H54 (cell line): Measurements from ENCODE around the gene ZDHHC14.

Experiments
- DNase-seq: peaks from one replicate; pipeline ENCODE4 v3.0.0; 2011; ENCODE audit warnings: low spot score, mixed read lengths; ENCODE audit not compliant: insufficient read length
- FAIRE-seq: peaks from 3 replicates; lab custom pipeline; 2011; peaks lifted over from hg19 to GRCh38; lab: Jason Lieb, UNC
- POLR2A ChIP-seq: IDR thresholded peaks from 2 replicates; pipeline ENCODE4 v1.6.1; 2011; ENCODE audit warnings: low read depth, mild to moderate bottlenecking, low read length

ZDHHC14 gene

DNA sequence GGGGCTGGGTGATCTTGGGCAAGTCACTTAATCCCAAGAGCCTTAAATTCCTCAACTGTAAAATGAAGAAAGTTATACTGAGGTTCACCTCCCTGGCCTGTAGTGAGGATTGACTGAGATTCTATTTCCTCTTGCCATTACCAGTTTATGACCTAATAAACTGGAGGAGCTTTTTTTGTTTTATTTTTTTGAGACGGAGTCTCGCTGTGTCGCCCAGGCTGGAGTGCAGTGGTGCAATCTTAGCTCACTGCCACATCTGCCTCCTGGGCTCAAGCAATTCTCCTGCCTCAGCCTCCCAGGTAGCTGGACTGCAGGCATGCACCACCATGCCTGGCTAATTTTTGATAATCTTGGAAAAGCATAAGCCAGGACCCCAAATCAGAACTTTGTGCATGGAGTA is 280.7 kb downstream of the ZDHHC14 start:
- FAIRE-seq (no peak), DNase-seq (no peak)
- TF ChIP-seq POLR2A, result no peak

DNA sequence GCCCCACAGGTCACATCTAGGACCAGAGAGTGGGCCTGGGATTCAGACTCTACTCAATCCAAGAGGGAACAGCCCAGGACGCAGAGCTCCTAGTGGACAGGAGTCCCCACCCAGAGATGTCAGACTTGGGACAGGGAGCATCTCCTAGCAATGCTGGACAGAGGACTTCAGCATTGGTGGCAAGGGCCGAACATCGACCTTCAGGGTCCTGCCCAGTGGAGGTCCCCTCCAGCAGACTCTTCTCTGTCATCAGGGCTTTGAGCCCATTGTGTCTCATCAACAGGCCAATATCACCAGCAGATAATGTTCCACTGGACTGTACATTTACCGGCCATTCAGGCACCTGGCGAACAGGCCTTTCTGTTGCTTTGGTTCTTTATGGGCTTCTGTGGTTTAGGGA is 282.3 kb downstream of the ZDHHC14 start:
- no peak for TF ChIP-seq POLR2A
- no peak for DNase-seq
- no peak for FAIRE-seq

DNA sequence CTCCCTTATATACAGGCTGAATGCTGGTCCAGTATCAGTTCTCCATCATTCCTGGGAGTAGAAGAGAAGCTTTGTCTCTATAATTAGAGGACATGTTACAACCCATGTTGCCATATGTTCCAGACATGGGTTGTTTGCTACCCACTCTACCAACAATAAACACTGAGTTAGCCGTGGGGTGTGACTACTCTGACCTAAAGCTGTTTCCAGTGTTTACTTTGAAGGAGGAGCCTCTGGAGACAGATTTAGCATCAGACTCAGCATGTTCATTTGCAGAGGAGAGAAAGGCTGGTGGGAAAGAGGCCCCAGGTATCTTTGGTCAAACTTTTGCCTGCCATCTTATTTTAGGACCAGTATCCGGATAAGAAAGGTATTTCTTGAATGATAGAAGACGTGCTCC is 284.2 kb downstream of the ZDHHC14 start:
- FAIRE-seq (no peak), DNase-seq (no peak)
- no peak for TF ChIP-seq POLR2A

- TF ChIP-seq POLR2A, result no peak
- no peak for FAIRE-seq
Observed at GRCh38 chr6:157666729-157667128, 285.7 kb downstream of the ZDHHC14 start.

GRCh38 chr6:157667211-157668008 is 286.4 kb downstream of the ZDHHC14 start:
- no peak for TF ChIP-seq POLR2A
- FAIRE-seq, result no peak
- DNase-seq, result peak; percentile 63

More at GRCh38 chr6:157666729-157667128, 285.7 kb downstream of the ZDHHC14 start:
- DNase-seq, result no peak

- TF ChIP-seq POLR2A, result no peak
- no peak for FAIRE-seq
- DNase-seq, result no peak
Observed at GRCh38 chr6:157668009-157668401, 287.0 kb downstream of the ZDHHC14 start.

GRCh38 chr6:157668713-157669112 is 287.7 kb downstream of the ZDHHC14 start:
- FAIRE-seq, result no peak
- TF ChIP-seq POLR2A, result no peak
- no peak for DNase-seq

DNA sequence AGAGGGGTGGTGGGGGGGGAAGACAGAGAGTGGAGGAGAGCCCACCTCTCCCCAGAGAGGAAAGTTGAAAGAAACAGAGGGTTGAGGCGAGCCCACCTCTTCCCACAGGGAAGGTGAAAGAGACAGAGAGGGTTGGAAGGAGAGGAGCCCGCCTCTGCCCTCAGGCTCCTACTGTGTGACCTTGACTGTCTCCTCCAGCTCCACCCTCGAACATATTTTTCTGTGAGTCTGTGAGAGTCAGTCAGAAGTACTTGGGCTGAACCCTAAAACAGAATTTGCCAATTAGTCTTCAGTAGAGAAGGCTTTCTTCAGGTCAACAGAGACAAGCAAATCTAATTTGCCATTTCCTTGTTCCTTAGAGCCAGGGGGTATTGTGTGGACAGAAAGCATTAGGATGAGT is 288.3 kb downstream of the ZDHHC14 start:
- no peak for DNase-seq
- FAIRE-seq, result no peak
- TF ChIP-seq POLR2A, result no peak

- no peak for FAIRE-seq
- DNase-seq, result peak; percentile 60
Observed at GRCh38 chr6:157669747-157670216, 288.8 kb downstream of the ZDHHC14 start.

DNA sequence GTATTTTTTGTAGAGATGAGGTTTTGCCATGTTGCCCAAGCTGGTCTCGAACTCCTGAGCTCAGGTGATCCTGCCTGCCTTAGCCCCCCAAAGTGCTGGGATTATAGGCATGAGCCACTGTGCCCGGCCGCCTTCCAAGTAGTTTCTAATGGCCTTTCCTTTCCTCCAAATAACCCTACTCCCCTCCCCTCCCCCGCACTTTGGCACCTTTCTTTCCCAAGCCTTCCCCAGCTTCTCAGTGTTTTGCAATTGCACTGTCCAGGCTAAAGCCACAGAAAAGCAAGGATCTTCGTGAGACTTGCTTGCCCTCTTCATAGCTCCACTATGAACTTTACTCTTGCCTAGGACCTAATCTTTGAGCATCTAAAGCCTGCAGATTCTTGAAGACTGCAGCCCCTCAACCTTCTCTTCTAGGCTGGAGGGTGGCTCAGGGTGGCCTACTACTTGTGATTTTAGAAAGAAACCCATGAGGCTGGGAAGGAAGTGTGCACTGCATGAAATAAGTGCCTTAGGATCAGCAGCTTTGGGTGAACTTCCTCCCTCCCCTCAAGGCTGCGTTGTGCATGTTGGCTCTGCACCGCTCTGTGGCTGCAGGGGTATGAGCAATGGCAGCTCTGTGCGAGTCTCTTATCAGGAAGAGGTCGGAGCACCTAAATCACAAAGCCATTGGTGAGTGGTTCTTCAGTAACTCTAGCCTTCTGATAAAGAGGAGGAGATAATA is 289.6 kb downstream of the ZDHHC14 start:
- DNase-seq (no peak), FAIRE-seq (no peak)
- no peak for TF ChIP-seq POLR2A

More at GRCh38 chr6:157669747-157670216, 288.8 kb downstream of the ZDHHC14 start:
- no peak for TF ChIP-seq POLR2A

DNA sequence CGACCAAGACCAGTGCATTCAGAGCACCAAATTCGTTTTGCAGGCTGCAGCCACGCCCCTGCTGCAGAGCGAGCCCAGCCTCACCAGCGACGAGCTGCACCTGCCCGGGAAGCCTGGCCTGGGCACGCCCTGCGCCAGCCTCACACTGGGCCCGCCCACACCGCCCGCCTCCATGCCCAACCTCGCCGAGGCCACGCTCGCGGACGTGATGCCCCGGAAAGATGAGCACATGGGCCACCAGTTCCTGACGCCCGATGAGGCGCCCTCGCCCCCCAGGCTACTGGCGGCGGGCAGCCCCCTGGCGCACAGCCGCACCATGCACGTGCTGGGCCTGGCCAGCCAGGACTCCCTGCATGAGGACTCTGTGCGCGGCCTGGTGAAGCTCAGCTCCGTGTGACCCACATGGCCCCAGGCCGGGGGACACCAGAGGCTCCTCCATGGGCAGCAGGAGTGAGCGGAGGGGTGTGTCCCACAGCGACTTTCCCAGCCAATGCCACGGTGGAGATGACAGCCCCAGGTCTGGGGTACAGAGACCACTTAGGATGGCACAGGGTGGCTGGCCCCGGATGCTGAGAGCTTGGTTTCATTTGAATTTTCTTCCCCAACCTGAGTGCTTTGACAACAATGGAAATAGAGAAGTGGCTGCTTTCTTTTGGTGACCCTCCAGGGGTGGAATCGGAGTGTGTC is 291.9 kb downstream of the ZDHHC14 start:
- no peak for TF ChIP-seq POLR2A
- no peak for FAIRE-seq

DNA sequence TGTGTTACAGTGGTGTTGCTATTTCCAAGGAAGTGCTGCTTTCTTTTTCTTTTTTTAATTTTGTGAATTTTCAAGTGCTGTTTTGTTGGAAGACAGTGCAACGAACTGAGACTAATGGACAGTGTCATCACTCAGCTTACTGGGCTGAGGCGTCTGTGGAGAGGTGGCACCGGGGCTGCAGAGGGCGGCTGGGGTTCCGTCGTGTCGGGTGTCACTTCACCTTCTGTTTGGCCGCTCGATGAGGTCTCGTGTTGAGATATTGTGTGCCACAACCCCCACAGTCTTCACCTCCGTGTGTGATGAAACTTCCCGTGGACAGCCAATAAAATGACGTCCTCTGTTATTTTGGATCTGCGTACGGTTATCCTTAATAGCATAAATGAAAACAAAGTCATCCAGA is 292.6 kb downstream of the ZDHHC14 start:
- no peak for DNase-seq
- TF ChIP-seq POLR2A, result no peak
- no peak for FAIRE-seq

More for the DNA sequence above, 291.9 kb downstream of the ZDHHC14 start:
- DNase-seq, result no peak

DNA sequence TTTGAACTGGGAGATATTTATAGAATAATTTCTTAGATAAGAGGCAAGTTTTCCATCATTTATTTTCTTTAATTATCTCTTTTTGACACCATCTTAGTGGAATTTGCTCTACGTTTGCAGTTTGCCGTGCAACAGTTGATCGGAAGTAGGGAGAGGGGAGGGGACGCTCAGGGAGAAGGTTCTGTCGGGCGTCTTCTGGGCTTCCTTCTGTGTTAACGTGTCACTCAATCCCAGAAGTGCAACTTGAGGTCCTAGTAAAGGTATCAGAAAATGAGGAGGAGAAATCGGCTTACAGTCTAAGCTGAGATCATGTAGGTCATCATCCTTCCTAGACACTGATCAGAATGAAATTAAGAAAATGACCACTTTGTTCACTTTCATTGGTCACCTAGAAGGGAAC is 293.1 kb downstream of the ZDHHC14 start:
- FAIRE-seq, result no peak
- no peak for TF ChIP-seq POLR2A
- DNase-seq, result no peak

DNA sequence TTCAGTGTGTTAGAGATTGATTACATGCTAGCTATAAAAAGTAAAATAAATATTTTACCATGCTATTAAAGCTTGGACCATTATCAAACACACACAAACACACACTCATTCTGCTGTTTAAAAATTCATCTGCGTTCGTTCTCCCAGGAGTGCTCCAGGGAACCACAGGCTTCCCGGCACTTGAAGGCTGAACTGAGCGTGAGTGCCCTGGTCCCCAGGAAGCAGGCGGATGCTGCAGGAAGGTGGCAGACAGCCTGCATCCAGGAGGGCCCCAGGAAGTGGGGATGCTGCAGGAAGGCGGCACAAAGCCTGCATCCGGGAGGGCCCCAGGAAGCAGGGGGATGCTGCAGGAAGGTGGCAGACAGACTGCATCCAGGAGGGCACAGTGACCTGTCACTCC is 294.8 kb downstream of the ZDHHC14 start:
- TF ChIP-seq POLR2A, result no peak
- DNase-seq (no peak), FAIRE-seq (no peak)
